Hepatocyte (in vitro differentiated cells): Measurements from ENCODE around the gene ADAMTS14. TPM values are rescaled to one million over a fixed set of nuclear protein-coding genes. Genes with fewer than 3 reads are reported as not detected.
A peak's percentile ranks its signal among the peaks of the same experiment; 100 is the strongest.

ENCODE experiments used
- DNase-seq: peaks from one replicate; pipeline ENCODE4 v3.0.0-alpha.2; 2016; ENCODE audit warnings: low spot score
- H2AFZ ChIP-seq: fragments of 200-600 bp; sonication (generic); 2 replicates; pipeline ENCODE4 v1.6.0; 2016; ENCODE audit warnings: antibody characterized with exemption, mild to moderate bottlenecking
- H3K27ac ChIP-seq: fragments of 200-600 bp; sonication (generic); 2 replicates; pipeline ENCODE4 v1.5.1; 2016; ENCODE audit warnings: mild to moderate bottlenecking
- H3K27me3 ChIP-seq: fragments of 200-600 bp; sonication (generic); 2 replicates; pipeline ENCODE4 v1.6.1; 2016
- H3K36me3 ChIP-seq: fragments of 200-600 bp; sonication (generic); replicated peaks from 2 replicates; pipeline ENCODE4 v1.5.1; 2016; ENCODE audit warnings: low read depth; ENCODE audit not compliant: insufficient read depth
- H3K4me1 ChIP-seq: fragments of 200-600 bp; sonication (generic); 2 replicates; pipeline ENCODE4 v1.5.1; 2016; ENCODE audit warnings: mild to moderate bottlenecking, moderate library complexity; ENCODE audit not compliant: insufficient read depth
- H3K4me2 ChIP-seq: fragments of 200-600 bp; sonication (generic); 2 replicates; pipeline ENCODE4 v1.6.0; 2016
- H3K4me3 ChIP-seq: fragments of 200-600 bp; sonication (generic); 2 replicates; pipeline ENCODE4 v1.5.1; 2016; ENCODE audit warnings: mild to moderate bottlenecking
- H3K79me2 ChIP-seq: fragments of 200-600 bp; sonication (generic); 2 replicates; pipeline ENCODE4 v1.6.0; 2017; ENCODE audit warnings: mild to moderate bottlenecking
- H3K9me2 ChIP-seq: fragments of 200-600 bp; sonication (generic); replicated peaks from 2 replicates; pipeline ENCODE4 v1.6.0; 2017; ENCODE audit warnings: mild to moderate bottlenecking; ENCODE audit not compliant: insufficient read depth
- H3K9me3 ChIP-seq: fragments of 200-600 bp; sonication (generic); 2 replicates; pipeline ENCODE4 v1.5.1; 2016; ENCODE audit warnings: low read depth, mild to moderate bottlenecking
- H4K20me1 ChIP-seq: fragments of 200-600 bp; sonication (generic); 2 replicates; pipeline ENCODE4 v1.6.0; 2016; ENCODE audit warnings: mild to moderate bottlenecking; ENCODE audit not compliant: insufficient read depth, poor library complexity, severe bottlenecking
- CTCF ChIP-seq: fragments of 200-600 bp; sonication (generic); IDR thresholded peaks from 2 replicates; pipeline ENCODE4 v1.5.1; 2016; ENCODE audit warnings: antibody characterized with exemption, mild to moderate bottlenecking; ENCODE audit not compliant: poor library complexity
- EZH2 ChIP-seq: fragments of 200-600 bp; sonication (generic); IDR thresholded peaks from 2 replicates; pipeline ENCODE4 v1.6.1; 2016; ENCODE audit warnings: antibody characterized with exemption, mild to moderate bottlenecking, borderline replicate concordance
- EZH2phosphoT487 ChIP-seq: fragments of 200-600 bp; sonication (generic); IDR thresholded peaks from one replicate; pipeline ENCODE4 v1.6.1; 2018; ENCODE audit warnings: antibody characterized with exemption, mild to moderate bottlenecking, low read depth, moderate library complexity; ENCODE audit not compliant: unreplicated experiment, severe bottlenecking
- WGBS: methylation state at CpG from one replicate; pipeline ENCODE4 v1.1.6; 2016; ENCODE audit warnings: low lambda C conversion rate; ENCODE audit errors: missing lambda C conversion rate; 5-methylcytosine and 5-hydroxymethylcytosine counted together
- polyA plus RNA-seq: library from polyadenylated mRNA; unstranded; fragments of >200 nt; fragmentation: Nextera tagmentation; extraction: Ambion mirVana; gene quantifications from 2 replicates; pipeline ENCODE4 v1.2.1, GENCODE V29; 2016
- total RNA-seq: library from RNA; depleted of rRNA; stranded (reverse); fragments of >200 nt; gene quantifications from 2 replicates; pipeline ENCODE4 v1.2.3, GENCODE V29; 2014

Gene ADAMTS14
- total and polyA plus RNA-seq, 2 experiments from 2014 or later, result 0.87 to 2.1 TPM

DNA sequence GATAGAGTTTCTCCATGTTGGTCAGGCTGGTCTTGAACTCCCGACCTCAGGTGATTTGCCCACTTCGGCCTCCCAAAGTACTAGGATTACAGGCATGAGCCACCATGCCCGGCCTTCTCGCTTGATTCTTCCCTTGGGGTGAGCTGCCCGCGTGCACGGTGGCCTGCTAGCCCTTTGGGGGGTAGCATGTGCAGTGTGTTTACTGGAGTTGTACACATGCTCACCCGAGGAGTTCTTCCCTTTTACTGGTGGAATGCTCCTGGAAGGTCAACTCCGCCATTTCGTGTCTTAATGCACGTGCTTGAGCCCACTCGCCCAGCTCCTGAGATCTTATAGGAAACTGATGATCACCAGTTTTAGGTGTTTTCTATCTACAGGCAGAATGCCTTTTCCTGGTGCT, 17.0 kb upstream of the ADAMTS14 start:
- H3K9me3 ChIP-seq, result no peaks in the 10 kb centered on the region
- DNase-seq, result no peak
- no peaks in the 10 kb centered on the region for H3K9me2 ChIP-seq
- no peaks in the 10 kb centered on the region for H3K4me1 ChIP-seq
- H2AFZ ChIP-seq, result no peak overlapping the region
- TF ChIP-seq EZH2phosphoT487 (no peak), EZH2 (no peak), CTCF (no peak)
- no peaks in the 10 kb centered on the region for H3K36me3 ChIP-seq
- no peak overlapping the region for H3K4me3 ChIP-seq
- no peaks in the 10 kb centered on the region for H3K27me3 ChIP-seq
- H3K4me2 ChIP-seq, result no peak overlapping the region
- H3K79me2 ChIP-seq, result no peaks in the 10 kb centered on the region
- H3K27ac ChIP-seq, result no peak overlapping the region
- 97% methylated on average over 12 of the region's 12 CpGs for WGBS
- no peaks in the 10 kb centered on the region for H4K20me1 ChIP-seq

DNA sequence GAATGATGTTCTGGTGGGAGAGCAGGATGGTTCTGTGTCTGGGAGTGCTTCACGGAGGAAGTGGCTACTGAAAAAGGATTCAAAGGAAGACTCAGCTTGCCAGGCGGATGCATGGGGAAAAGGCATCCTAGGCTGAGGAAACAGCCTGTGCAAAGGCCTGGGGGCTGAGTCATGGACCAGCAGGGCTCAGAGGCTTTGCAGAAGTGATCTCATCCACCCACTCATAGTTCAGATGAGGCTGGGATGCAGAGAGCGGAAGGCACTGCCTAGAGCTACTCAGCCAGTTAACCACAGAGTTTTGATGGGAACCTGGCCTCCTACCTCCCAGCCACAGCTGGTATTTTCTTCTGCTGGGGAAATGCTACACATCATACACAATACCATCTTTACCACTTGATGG, 15.8 kb upstream of the ADAMTS14 start:
- no peaks in the 10 kb centered on the region for H3K36me3 ChIP-seq
- H3K4me1 ChIP-seq, result no peaks in the 10 kb centered on the region
- H3K4me3 ChIP-seq, result no peak overlapping the region
- H4K20me1 ChIP-seq, result no peaks in the 10 kb centered on the region
- no peak overlapping the region for H3K27ac ChIP-seq
- no peak overlapping the region for H3K4me2 ChIP-seq
- H2AFZ ChIP-seq, result no peak overlapping the region
- H3K27me3 ChIP-seq, result no peaks in the 10 kb centered on the region
- no peaks in the 10 kb centered on the region for H3K79me2 ChIP-seq
- 49% methylated on average over 3 of the region's 3 CpGs for WGBS
- H3K9me3 ChIP-seq, result no peaks in the 10 kb centered on the region
- DNase-seq, result peak; percentile 51
- no peaks in the 10 kb centered on the region for H3K9me2 ChIP-seq
- no peak for TF ChIP-seq EZH2

- no peaks in the 10 kb centered on the region for H3K79me2 ChIP-seq
- WGBS, result 93% methylated on average over 6 of the region's 6 CpGs
- no peaks in the 10 kb centered on the region for H3K9me2 ChIP-seq
- DNase-seq, result no peak
- H3K27me3 ChIP-seq, result no peaks in the 10 kb centered on the region
- H3K36me3 ChIP-seq, result no peaks in the 10 kb centered on the region
- H3K4me2 ChIP-seq, result no peak overlapping the region
- no peak overlapping the region for H3K4me3 ChIP-seq
- peaks cover 4% of the 10 kb centered on the region for H3K4me1 ChIP-seq
- H2AFZ ChIP-seq, result no peak overlapping the region
- H3K27ac ChIP-seq, result no peak overlapping the region
- no peaks in the 10 kb centered on the region for H3K9me3 ChIP-seq
- H4K20me1 ChIP-seq, result no peaks in the 10 kb centered on the region
- TF ChIP-seq CTCF (no peak), EZH2phosphoT487 (no peak), EZH2 (no peak)
These were observed 15.3 kb upstream of the ADAMTS14 start for GRCh38 chr10:70657041-70657440.

DNA sequence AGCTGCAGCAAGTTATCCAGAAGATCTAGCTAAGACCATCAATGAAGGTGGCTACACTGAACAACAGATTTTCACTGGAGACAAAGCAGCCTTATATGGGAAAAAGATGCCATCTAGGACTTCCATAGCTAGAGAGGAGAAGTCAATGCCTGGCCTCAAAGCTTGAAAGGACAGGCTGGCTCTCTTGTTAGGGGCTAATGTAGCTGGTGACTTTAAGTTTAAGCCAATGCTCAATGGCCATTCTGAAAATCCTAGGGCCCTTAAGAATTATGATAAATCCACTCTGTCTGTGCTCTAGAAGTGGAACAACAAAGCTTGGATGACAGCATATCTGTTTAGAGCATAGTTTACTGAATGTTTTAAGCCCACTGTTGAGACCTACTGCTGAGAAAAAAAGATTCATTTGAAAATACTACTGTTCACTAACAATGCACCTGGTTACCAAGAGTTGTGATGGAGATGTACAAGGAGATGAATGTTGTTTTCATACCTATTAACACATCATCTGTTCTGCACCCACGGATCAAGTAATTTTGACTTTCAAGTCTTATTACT, 13.6 kb upstream of the ADAMTS14 start:
- 82% methylated on average over 1 of the region's 1 CpG for WGBS
- H2AFZ ChIP-seq, result no peak overlapping the region
- no peak overlapping the region for H3K4me3 ChIP-seq
- no peaks in the 10 kb centered on the region for H3K27me3 ChIP-seq
- no peak for DNase-seq
- H3K79me2 ChIP-seq, result no peaks in the 10 kb centered on the region
- no peak overlapping the region for H3K4me2 ChIP-seq
- peaks cover 11% of the 10 kb centered on the region for H3K4me1 ChIP-seq
- H3K9me2 ChIP-seq, result no peaks in the 10 kb centered on the region
- no peak for TF ChIP-seq CTCF
- no peak for TF ChIP-seq EZH2phosphoT487
- no peak for TF ChIP-seq EZH2
- no peaks in the 10 kb centered on the region for H4K20me1 ChIP-seq
- H3K9me3 ChIP-seq, result no peaks in the 10 kb centered on the region
- H3K36me3 ChIP-seq, result no peaks in the 10 kb centered on the region
- H3K27ac ChIP-seq, result no peak overlapping the region
